ENCODE measurements around the gene PRR35.

The PRR35 gene

DNA sequence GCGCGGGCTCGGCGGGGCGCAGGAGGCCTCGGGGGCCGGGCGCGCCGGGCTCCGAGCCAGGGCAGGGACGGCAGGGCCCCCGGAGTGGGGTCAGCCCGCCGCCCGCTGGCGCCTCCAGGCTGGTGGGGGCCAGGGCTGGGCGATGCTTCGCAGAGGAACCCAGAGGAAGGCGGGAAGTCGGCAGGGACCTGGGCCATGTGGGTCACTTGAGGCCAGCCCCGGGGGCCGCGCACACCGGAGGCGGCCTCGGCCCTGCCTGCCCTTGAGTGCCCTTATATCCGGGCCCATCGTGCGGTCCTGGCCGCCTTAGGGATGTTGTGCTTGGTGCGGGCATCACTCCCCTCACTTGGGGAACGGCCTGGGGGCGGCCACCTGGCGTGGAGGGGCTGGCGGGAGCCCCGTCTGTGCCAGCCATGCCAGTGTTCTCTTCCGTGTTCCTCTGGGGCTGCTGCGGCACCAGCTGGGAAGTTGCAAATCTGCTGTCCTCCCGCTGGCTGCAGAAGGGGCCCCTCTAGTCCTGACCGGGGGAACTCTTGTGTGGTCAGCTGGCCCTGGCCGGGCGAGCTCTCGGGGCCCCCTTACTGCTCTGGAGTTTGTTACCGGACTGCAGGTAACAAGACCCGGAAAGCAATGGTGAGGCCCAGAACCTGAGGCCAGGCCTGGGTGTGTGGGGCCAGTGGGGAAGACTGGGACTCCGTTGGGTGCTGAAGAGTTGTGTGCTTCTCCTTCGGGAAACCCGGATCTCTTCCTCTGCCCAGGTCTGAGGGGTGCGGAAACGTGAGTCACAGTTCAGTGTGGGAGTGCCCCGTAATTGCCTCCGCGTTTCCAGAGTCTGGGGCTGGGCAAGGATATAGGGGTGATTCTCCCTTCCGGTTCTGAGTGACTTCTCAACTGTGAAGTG, 31.8 kb upstream of the PRR35 start:
- DNase-seq (ENCODE audit: low read depth): peak; percentile 37

DNA sequence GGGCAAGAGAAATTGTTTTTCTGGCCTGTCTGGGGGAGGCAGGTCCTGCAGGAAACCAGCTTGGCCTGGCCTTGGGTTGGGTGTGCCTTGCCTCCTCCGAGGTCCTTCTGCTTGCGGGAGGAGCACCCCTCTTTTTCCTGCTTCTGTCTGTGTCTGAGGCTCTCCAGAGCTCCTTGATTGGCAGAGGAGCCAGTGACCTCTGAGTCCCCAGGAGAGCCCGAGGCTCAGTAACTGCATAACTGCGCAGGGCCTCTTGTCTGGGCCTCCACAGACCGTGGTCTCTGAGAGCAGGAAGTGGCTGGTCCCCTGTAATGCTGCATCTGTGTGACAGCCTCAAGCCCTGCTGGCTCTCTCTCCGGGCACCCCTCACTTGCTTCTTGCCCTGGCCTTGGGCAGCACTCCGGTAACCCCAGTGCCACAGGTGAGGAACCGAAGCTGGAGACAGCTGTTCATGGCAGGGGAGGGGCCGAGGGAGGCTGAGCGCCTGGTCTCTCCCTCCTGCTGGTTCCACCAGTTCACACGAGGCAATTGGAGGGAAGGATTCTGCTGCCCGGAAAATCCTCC, 31.1 kb upstream of the PRR35 start:
- no peak for DNase-seq (ENCODE audit: low read depth)

DNA sequence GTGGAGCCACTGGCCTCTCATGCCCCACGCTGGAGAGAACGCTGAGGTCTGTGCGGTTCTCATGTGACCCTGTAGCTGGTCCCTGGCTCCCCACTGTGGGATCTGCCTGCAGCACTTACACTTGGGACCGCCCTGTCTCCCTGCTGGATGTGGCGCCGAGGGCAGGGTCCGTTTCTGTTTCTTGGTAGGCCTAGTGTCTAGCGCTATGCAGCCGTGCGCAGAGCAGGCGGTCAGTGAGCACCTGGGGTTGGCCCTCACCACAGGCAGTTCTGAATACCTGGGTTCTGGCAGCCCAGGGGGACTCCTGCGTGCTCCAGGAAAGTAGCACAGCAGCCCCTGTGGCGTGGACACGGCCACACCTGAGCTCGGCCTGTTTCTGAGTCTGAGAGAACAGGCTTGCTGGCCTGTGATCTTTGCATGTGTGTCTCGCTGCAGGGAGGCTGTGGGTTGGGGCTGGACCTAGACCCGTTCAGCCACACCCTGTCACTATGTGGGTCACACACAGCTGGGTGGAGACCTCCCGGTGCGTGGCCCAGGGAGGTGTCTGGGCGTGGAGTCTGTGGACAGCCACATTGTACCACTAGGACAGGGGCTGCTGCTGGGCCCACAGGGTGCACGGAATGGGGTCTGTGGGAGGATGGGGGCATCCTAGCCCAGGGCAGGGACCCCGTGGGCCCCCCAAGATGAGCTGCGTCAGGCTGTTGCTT, 29.9 kb upstream of the PRR35 start:
- no peak for DNase-seq (ENCODE audit: low read depth)

DNA sequence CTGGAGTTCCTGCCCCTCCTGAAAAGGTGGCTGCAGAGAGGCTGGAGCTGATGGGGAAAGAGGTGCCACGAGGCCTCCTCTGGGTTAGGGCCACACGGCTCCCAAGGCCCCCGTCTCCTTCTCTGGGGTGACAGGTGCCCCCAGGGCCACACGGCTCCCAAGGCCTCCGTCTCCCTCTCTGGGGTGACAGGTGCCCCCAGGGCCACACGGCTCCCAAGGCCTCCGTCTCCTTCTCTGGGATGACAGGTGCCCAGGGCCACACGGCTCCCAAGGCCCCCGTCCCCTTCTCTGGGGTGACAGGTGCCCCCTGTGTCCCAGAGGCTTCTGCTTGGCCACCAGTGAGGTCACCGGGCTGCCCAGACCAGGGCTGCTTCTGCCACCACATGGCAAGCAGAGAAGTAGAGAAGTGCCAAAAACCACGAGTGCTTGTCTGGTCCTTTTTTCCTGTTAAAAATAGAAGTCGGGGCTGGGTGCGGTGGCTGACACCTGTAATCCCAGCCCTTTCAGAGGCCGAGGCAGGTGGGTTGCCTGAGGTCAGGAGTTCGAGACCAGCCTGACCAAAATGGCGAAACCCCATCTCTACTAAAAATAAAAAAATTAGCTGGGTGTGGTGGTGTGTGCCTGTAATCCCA, 28.6 kb upstream of the PRR35 start:
- no peak for DNase-seq (ENCODE audit: low read depth)

DNA sequence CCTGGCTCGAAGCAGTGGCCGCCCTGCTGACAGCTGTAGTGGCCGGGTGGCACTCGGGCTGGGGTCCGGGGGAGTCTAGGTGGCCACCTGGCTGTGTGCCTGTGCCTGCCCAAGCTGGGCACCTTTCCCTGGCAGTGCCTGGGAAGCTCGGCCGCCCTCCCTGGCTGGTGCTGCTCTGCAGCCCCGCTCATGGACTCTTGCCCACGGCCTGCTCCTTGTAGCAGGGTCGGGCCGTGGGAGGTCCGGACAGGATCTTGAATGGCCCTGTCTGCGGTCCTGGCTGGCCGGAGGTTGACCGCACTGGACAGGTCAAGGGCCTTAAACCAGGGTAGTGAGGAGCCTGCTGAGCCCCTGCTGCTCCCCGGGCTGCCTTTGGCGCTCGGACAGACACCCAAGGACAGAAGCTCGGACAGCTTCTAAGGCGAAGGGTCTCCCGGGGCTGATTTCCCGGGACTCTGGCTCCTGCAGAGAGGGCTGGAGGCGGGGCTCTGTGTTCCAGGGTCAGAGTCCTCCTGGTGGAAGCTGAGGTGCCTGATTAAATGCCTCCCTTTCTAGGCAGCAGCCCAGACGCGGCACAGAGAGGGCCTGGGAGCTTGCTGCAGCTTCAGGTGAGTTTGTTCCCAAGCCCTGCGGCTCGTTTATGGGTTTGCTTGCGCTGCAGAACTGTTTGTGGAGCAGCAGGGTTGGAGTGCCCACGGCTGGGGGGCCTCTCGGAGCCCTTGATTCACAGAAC, 26.6 kb upstream of the PRR35 start:
- DNase-seq (ENCODE audit: low read depth): no peak

DNA sequence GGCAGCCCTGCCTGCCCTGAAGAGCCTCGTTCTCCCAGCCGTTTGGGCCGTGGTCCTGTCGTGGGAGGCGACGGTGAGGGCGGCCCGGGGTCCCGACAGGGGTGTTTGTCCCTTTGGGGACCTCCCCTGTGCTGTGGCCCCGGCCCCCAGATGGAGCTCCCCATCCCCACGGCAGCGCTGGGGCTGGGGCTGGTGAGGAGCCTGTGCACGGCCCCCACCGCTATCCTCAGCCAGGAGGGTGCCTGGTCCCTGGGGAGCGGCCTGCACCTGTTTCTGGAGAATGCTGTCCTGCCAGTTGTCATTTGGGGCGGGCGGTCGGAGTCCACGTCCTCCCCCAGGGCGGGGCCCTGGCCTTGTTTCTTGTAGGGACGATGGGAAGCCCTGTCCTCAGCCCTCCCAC, 26.1 kb upstream of the PRR35 start:
- DNase-seq (ENCODE audit: low read depth): no peak

DNA sequence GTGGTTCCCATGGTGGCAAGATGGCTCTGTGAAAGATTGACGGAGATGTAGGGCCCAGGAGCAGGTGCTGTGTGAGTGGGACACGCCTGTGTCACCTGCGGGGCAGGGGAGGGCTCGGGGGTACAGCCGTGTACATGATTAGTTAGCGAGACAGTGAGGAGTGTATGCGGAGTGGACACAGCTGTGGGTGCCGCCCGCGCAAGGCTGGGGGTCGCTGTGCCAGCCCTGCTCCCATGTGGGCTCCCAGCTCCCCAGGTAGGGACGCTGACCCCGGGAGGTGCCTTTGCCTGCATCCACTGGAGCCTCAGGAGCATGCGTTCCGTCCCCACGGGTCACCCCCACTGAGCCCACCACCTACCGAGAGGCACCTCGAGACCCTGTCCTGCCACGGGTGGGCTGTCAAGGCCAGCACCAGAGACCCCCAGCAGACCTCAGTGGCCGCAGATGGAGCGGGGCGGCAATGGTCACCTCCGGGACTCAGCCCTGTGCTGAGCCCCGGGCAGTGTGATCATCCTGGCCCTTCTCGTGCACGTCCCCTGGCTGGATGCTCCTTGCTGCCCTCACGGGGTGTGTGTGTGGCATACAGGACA, 25.2 kb upstream of the PRR35 start:
- no peak for DNase-seq (ENCODE audit: low read depth)

DNA sequence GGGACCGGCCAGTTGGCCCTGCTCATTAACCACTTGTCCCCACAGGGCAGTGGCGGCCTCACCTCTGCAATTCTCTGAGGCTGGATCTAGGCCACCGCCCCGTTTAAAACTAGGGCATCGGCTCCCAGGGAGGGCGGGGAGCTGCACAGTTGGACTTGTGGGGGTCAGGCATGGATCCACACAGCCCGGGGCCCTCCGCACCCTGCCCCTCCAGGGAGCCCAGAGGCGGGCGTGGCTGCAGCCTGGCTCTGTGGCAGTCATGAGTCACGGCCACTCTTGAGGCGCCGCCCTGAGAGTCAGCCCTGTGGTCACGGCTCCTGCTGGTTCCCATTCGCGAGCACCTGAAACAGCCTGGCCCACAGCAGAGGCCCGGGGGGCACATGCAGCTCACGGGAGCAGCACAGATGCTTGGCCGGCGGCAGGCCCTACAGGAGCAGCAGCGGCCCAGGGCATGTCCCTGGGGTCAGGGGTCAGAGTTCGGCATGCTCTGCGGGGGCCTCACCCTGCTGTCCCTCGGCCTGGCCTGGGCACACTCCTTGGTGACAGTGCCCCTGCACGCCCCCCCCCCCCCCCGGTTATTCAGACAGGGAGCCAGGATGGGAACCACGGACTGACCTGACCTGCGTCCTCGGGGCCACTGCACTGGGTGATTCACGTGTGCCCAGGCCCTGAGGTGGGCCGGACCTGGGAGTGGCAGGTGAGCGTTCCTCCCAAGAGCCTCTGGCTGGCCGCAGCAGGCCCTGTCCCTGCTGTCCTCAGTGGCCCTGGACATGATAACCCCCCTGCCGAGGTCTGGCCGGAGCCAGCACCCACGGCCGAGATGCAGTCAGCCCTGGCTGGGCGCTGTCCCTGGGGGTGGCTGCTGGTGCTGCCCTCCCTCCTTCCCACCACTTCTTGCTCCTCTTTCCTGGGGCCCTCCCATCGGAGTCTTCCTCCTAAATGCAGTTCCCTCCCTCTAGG, 24.5 kb upstream of the PRR35 start:
- no peak for DNase-seq (ENCODE audit: low read depth)

DNA sequence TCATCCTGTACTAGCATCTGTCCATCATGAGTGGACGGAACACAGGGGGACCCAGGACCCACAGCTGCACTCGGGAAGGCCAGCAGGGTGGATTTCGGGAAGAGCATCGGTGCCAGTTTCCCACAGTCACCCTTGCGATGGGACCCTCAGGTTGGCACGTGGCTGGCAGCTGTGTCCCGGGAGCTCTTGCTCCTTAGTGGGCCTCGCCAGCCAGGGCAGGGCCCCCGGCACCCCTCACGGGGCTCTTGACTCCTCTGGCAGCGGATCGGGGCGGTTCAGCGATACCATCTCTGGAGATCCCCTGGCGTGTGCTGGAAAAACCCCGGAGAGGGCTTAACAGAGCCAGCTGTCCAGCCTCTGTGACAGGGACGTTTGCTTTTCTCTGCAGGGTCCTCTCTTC, 23.4 kb upstream of the PRR35 start:
- no peak for DNase-seq (ENCODE audit: low read depth)

DNA sequence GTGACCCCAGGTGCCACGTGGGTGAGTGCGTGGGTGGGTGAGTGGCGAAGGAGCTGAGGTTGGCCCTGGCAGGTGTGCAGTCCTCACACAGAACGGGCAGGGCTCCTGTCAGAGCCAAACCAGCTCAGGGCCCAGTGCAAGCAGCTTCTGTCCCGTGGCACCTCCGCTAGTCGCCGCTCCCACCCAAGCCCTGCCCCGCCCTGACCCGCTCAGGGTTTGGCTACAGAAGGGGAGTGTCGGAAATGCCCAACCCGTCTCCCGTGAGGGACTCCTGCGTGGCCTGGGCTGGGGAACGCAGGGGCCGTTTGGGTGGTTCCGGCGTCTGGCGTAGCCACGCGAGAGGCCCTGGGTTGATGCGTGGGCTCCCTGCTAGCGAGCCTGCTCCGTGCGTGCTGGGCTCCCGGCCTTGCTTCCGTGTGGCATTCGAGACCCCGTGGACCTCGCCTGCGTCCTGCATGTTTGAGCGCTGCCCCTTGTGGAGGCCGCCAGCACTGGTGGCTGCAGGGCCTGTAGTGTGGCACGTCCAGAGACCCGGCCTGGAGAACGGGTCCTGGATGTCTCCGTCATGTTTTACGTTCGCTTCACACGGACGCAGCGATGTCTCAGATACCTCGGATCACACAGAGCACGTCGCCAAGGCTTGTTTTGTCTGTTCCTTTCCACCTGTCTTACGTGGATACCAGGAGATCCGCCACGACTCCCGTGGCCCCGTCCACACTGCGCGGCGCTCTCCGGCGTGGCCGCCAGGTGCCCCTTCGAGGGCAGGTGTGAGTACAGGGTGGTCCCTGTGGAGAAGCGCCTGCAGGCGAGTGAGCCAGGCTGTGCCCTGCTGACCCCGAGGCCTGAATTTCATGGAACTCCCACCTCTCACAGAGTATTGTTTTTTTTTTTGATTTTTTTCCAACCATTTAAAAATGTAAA, 22.5 kb upstream of the PRR35 start:
- no peak for DNase-seq (ENCODE audit: low read depth)

DNA sequence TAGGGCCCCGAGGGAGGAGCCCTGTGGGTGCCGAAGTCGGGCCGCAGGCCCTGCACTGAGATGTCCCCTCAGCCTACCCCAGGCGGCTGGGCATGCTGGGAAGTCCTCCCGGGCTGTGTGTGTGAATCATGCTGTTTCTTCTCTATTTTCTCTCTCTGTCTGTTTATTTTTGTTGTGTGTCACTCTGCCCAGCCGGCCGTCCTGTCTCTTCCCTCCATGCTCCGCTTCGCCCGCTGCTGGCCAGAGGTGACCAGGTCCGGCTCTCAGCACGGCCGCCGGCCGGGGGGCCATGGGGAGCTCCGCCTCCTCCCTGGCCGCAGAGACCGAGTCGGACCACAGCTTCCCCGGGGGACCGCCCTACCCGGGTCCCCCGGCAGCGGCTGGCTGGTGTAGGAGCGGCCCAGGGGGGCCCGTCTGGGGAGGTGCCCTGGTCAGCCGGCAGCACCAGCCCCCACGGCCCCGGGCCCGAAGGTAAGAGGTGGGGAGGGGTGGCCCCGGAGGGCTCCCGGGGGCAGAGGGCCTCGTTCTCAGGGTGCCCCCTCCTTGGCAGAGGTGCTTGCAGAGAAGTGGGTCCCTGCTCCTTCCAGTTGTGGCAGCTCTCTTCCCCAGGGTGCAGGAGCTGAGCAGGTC, 20.2 kb upstream of the PRR35 start:
- no peak for DNase-seq (ENCODE audit: low read depth)

DNA sequence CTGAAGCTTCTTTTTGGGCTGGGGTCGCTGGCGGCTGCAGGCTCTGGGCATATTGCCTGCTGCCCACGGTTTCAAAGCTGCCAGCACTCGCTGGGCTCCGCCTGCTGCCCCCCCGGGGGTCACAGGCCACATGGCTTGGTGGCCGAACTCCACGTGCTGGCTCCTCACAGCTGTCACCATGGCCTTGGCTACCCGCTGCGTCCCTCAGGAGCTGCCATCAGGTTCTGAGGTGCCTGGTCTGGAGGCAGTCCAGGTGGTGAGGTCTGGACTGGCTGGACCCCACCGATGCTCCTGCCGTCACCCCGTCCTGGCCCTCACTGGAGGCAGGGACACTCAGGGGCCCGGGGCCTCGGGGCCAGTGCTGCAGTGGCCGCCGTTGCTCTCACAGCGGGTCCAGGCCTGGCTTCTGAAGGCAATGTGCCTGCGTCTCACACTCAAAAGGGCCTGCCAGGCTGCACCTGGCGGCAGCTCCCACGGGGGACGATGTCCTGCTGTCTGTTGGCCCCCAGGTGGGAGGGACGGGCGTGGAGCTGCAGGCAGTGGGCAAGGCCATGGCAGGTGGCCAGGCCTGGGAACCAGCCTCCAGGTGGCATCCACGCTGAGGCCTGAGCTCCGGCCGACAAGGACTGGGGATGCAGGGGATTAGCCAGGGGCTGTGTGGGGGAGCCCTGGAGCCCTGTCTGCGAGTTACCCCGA, 19.4 kb upstream of the PRR35 start:
- DNase-seq (ENCODE audit: low read depth): no peak

DNA sequence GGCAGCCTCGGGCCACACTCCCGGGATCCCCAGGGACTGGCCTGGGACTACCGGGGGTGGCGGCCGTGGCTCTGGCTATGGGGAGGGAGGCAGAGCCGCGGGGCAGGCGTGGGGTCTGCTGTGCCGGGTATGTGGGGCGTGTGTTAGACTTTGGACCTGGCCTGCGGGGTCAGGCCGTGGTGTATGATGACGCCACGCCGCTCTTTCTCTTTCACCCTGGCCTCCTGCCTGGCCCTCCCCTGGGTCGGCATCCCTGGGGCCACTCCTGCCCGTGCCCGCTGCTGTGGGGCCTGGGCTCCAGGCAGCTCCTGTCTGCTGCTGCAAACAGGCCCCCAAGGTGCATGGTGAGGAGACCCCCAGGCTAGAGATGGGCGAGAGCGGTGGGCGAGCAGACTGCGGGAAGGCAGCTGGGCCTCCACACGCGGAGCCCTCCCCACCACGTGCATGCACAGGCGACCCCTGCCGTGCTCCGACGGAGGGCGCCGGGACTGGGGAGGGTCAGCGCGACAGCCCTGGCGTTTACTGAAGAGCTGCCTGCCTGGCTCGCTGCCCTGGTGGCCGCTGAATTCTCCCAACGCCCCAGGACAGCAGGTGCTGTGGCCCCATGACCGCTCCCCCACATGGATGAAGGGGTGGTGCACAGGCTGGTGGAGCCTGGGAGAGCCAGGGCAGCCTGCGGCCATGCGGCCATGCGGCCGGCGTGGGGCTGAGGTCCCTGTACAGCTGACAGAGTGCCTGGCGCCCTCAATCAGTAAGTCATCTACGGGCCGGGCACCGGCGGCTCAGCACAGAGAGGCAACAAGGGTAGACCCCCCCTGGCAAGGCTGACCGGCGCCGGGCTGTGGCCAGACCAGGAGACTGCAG, 16.7 kb upstream of the PRR35 start:
- DNase-seq (ENCODE audit: low read depth): no peak

DNA sequence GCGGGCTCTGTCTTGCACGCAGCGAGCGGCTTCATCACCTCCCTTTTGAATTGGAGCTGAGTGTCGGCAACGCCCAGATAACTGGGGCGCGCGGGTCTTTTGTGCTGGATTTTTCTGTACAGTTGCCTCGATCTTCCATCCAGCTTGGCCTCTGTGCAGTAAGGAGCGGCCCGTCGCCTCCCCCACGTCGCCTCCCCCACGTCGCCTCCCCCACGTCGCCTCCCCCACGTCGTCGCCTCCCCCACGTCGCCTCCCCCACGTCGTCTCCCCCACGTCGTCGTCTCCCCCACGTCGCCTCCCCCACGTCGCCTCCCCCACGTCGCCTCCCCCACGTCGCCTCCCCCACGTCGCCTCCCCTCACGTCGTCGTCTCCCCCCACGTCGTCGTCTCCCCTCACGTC, 15.7 kb upstream of the PRR35 start:
- no peak for DNase-seq (ENCODE audit: low read depth)

DNA sequence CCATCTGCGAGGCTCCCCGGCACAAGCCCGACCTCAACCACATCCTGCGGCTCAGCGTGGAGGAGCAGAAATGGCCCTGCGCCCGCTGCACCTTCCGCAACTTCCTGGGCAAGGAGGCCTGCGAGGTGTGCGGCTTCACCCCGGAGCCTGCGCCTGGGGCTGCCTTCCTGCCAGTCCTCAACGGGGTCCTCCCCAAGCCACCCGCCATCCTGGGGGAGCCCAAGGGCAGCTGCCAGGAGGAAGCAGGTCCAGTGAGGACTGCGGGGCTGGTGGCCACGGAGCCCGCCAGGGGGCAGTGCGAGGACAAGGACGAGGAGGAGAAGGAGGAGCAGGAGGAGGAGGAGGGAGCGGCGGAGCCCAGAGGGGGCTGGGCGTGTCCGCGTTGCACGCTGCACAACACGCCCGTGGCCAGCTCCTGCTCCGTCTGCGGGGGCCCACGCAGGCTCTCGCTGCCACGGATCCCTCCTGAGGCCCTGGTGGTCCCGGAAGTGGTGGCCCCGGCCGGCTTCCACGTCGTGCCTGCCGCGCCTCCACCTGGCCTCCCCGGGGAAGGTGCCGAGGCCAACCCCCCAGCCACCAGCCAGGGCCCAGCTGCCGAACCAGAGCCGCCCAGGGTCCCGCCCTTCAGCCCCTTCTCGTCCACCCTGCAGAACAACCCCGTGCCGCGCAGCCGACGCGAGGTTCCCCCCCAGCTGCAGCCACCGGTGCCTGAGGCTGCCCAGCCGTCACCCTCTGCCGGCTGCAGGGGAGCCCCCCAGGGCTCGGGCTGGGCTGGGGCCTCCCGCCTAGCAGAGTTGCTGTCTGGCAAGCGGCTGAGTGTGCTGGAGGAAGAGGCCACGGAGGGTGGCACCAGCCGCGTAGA, 13.1 kb upstream of the PRR35 start:
- DNase-seq (ENCODE audit: low read depth): no peak

DNA sequence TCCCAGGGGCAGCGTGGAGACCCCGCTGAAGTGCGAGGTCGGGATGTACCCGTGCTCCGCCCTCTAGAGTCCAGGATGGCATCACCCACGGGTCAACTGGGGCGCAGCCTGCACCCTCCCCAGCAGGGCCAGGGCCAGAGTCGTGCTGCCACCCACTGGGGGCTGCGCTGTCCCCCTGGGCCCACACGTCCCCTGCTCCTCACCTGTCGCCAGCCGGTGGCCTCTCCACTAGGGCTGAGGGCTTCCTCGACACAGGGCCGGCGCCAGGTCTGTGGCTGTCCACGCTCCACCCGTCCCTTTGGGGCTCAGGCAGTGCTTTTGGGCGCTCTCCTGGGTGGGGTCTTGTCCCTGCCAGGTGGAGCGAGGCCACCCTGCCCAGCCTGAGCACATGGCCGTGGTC, 11.6 kb upstream of the PRR35 start:
- DNase-seq (ENCODE audit: low read depth): no peak
